ENCODE data around the gene NRSN2. TPM values are rescaled to one million over a fixed set of nuclear protein-coding genes. Genes with fewer than 3 reads are reported as not detected.

The NRSN2 gene
- total RNA-seq, 1 experiment from 2014 or later: 1.9 TPM

GRCh38 chr20:404088-404487 lies 57.2 kb downstream of the NRSN2 start:
- BruUV-seq (replicated peaks): no TSS peak
- ATAC-seq (no peak), DNase-seq (ENCODE audit: low read depth, low spot score) (no peak)
- H4K20me1 ChIP-seq (ENCODE audit: insufficient read depth): no peaks in the 10 kb centered on the region
- no peak overlapping the region for H3K27ac ChIP-seq (ENCODE audit: low read depth, low read length)
- H3K79me2 ChIP-seq (ENCODE audit: insufficient read depth, low read length): peaks cover 10% of the 10 kb centered on the region
- no peaks in the 10 kb centered on the region for H3K9me2 ChIP-seq (ENCODE audit: insufficient read depth)
- CTCF ChIA-PET: no interaction called here
- H3K4me3 ChIP-seq (replicated peaks in 1 of 2; ENCODE audit: low read depth in 1 of 2, low read length in 2 of 2): no peak overlapping the region
- RAD21 ChIA-PET (ENCODE audit: low non-redundant PET in 1 of 2, low total read pairs in 2 of 2, uncharacterized antibody in 2 of 2, unreplicated experiment in 2 of 2): no interaction called here
- H2AFZ ChIP-seq (ENCODE audit: low read depth, low read length, poor library complexity, severe bottlenecking): no peak overlapping the region
- intact Hi-C loops (cut with micrococcal nuclease): loop anchor here (5.0 kb wide), 1 partner anchor 42 kb away; no protein-coding TSS in a partner anchor
- no peak overlapping the region for H3K9ac ChIP-seq (ENCODE audit: low read length)
- peaks cover 0 to 6% of the 10 kb centered on the region in 2 experiments; a peak in 1 of 4 replicates for H3K9me3 ChIP-seq (ENCODE audit: control insufficient read depth in 1 of 2, insufficient read depth in 1 of 2, low read depth in 1 of 2, low read length in 2 of 2)
- no peaks in the 10 kb centered on the region for H3K27me3 ChIP-seq (ENCODE audit: insufficient read depth, low read length)
- H3K4me2 ChIP-seq (ENCODE audit: low read length): no peak overlapping the region
- POLR2A ChIA-PET: interaction anchor here (19.5 kb wide), 1 partner anchor 30 kb away, joined by 639 read pairs; the partner anchor contains the start of gene TRIB3
- TF ChIP-seq, protein P1, sequence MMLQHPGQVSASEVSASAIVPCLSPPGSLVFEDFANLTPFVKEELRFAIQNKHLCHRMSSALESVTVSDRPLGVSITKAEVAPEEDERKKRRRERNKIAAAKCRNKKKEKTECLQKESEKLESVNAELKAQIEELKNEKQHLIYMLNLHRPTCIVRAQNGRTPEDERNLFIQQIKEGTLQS (IDR thresholded peaks at IDR 0.05): no peak
- TF ChIP-seq TCF7L2 (IDR thresholded peaks at IDR 0.05; ENCODE audit: borderline replicate concordance, extremely low read depth, insufficient read depth, insufficient read length): no peak
- TF ChIP-seq, protein P2, sequence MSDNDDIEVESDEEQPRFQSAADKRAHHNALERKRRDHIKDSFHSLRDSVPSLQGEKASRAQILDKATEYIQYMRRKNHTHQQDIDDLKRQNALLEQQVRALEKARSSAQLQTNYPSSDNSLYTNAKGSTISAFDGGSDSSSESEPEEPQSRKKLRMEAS (IDR thresholded peaks at IDR 0.05): no peak
- no peak for TF ChIP-seq EGR1 (IDR thresholded peaks at IDR 0.05; ENCODE audit: low read depth)
- TF ChIP-seq SP1 (IDR thresholded peaks at IDR 0.05; ENCODE audit: low read depth): no peak
- TF ChIP-seq RAD21 (IDR thresholded peaks at IDR 0.05; ENCODE audit: low read depth): no peak
- no peak for TF ChIP-seq POLR2A (IDR thresholded peaks at IDR 0.05; ENCODE audit: borderline replicate concordance, extremely low read depth, insufficient read depth, insufficient read length)
- no peak for TF ChIP-seq EZH2phosphoT487 (IDR thresholded peaks at IDR 0.05; ENCODE audit: borderline replicate concordance)
- TF ChIP-seq ZNF274 (IDR thresholded peaks at IDR 0.05; ENCODE audit: low read depth, low read length): no peak
- no peak for TF ChIP-seq JUND (IDR thresholded peaks at IDR 0.05)
- no peak for TF ChIP-seq EZH2 (IDR thresholded peaks at IDR 0.05)
- TF ChIP-seq REST (IDR thresholded peaks at IDR 0.05; ENCODE audit: low read depth): no peak
- peaks cover 22 to 44% of the 10 kb centered on the region in 2 experiments for H3K4me1 ChIP-seq (ENCODE audit: control insufficient read depth in 1 of 2, insufficient read depth in 2 of 2, low read length in 2 of 2)
- no peaks in the 10 kb centered on the region for H3K36me3 ChIP-seq (ENCODE audit: control insufficient read depth in 1 of 2, insufficient read depth in 2 of 2, low read length in 2 of 2)

Other genes starting within 250 kb of the NRSN2 start
- gene DEFB126, start 204.5 kb upstream of the NRSN2 start, total RNA-seq (2021; ENCODE audit: unreplicated experiment): not detected
- gene DEFB127, start 189.7 kb upstream of the NRSN2 start, total RNA-seq (2021; ENCODE audit: unreplicated experiment): not detected
- not detected for gene DEFB128, start 157.4 kb upstream of the NRSN2 start, total RNA-seq (2021; ENCODE audit: unreplicated experiment)
- not detected for gene DEFB129, start 119.9 kb upstream of the NRSN2 start, total RNA-seq (2021; ENCODE audit: unreplicated experiment)
- not detected for gene DEFB132, start 89.4 kb upstream of the NRSN2 start, total RNA-seq (2021; ENCODE audit: unreplicated experiment)
- gene C20orf96, start 56.4 kb upstream of the NRSN2 start, total RNA-seq (2021; ENCODE audit: unreplicated experiment): 22.1 TPM
- gene ZCCHC3, start 49.5 kb upstream of the NRSN2 start, total RNA-seq (2021; ENCODE audit: unreplicated experiment): 19.3 TPM
- 40.4 TPM for gene SOX12, start 21.6 kb upstream of the NRSN2 start, total RNA-seq (2021; ENCODE audit: unreplicated experiment)
- gene TRIB3, start 33.6 kb downstream of the NRSN2 start, total RNA-seq (2021; ENCODE audit: unreplicated experiment): 113 TPM
- 180 TPM for gene RBCK1, start 61.2 kb downstream of the NRSN2 start, total RNA-seq (2021; ENCODE audit: unreplicated experiment)
- gene TBC1D20, start 115.4 kb downstream of the NRSN2 start, total RNA-seq (2021; ENCODE audit: unreplicated experiment): 32.3 TPM
- 284 TPM for gene CSNK2A1, start 196.7 kb downstream of the NRSN2 start, total RNA-seq (2021; ENCODE audit: unreplicated experiment)